Activated T-cell treated with anti-CD3 and anti-CD28 coated beads for 48 hours (primary cell): ENCODE measurements around the gene ST3GAL4.
"Not testable (repeated sequence)": the region's sequence is repeated elsewhere in the genome, so short reads cannot be mapped to it uniquely, and the experiment has no call there.

ENCODE experiments used
- DNase-seq: peaks from one replicate; pipeline ENCODE4 v3.0.0-alpha.2; 2020; ENCODE audit warnings: low read depth

ST3GAL4 gene

GRCh38 chr11:126346946-126347345 is 8.5 kb upstream of the ST3GAL4 start:
- not testable (repeated sequence) for DNase-seq

- DNase-seq, result no peak
These were observed 7.5 kb upstream of the ST3GAL4 start for GRCh38 chr11:126347751-126348668.

GRCh38 chr11:126348806-126349582 is 6.5 kb upstream of the ST3GAL4 start:
- no peak for DNase-seq

- no peak for DNase-seq
These were observed 4.7 kb upstream of the ST3GAL4 start for GRCh38 chr11:126350836-126351235.

- no peak for DNase-seq
These were observed 3.3 kb upstream of the ST3GAL4 start for GRCh38 chr11:126352163-126352562.

GRCh38 chr11:126352934-126353801 is 2.3 kb upstream of the ST3GAL4 start:
- DNase-seq, result no peak

- DNase-seq, result no peak
These were observed 709 bp upstream of the ST3GAL4 start for GRCh38 chr11:126354631-126355323.

GRCh38 chr11:126355926-126356897 is 726 bp downstream of the ST3GAL4 start:
- DNase-seq, result no peak

GRCh38 chr11:126357055-126357962 is 1.8 kb downstream of the ST3GAL4 start:
- DNase-seq, result no peak

- DNase-seq, result no peak
These were observed 2.7 kb downstream of the ST3GAL4 start for GRCh38 chr11:126357969-126358762.

GRCh38 chr11:126358763-126359160 is 3.3 kb downstream of the ST3GAL4 start:
- DNase-seq, result no peak

- no peak for DNase-seq
These were observed 4.1 kb downstream of the ST3GAL4 start for GRCh38 chr11:126359431-126360048.

GRCh38 chr11:126360049-126360446 is 4.6 kb downstream of the ST3GAL4 start:
- DNase-seq, result no peak

- DNase-seq, result no peak
These were observed 5.9 kb downstream of the ST3GAL4 start for GRCh38 chr11:126361400-126361799.

GRCh38 chr11:126362879-126363655 is 7.6 kb downstream of the ST3GAL4 start:
- no peak for DNase-seq

GRCh38 chr11:126363706-126364248 is 8.3 kb downstream of the ST3GAL4 start:
- DNase-seq, result no peak

GRCh38 chr11:126364735-126365134 is 9.2 kb downstream of the ST3GAL4 start:
- DNase-seq, result not testable (repeated sequence)
